Mesothelial cell of epicardium (in vitro differentiated cells): ENCODE measurements around the gene METTL1. TPM values are rescaled to one million over a fixed set of nuclear protein-coding genes. Genes with fewer than 3 reads are reported as not detected.

Experiments used
- DNase-seq, 2 experiments: peaks; one replicate each; pipeline ENCODE4 v3.0.0; 2021; ENCODE audit warnings: low spot score in 2 of 2; ENCODE audit not compliant: unreplicated experiment in 2 of 2
- H3K27ac Mint-ChIP-seq: 2 replicates; pipeline ENCODE4 v1.8.0; 2021; ENCODE audit warnings: mixed read lengths
- H3K27me3 Mint-ChIP-seq: 2 replicates; pipeline ENCODE4 v1.8.0; 2021; ENCODE audit warnings: low read depth, mixed read lengths
- H3K36me3 Mint-ChIP-seq: 2 replicates; pipeline ENCODE4 v1.8.0; 2021; ENCODE audit warnings: mixed read lengths
- H3K4me1 Mint-ChIP-seq: 2 replicates; pipeline ENCODE4 v1.8.0; 2021; ENCODE audit warnings: mixed read lengths
- H3K4me3 Mint-ChIP-seq: 2 replicates; pipeline ENCODE4 v1.8.0; 2021; ENCODE audit warnings: mild to moderate bottlenecking, moderate library complexity, mixed read lengths
- H3K9me3 Mint-ChIP-seq: 2 replicates; pipeline ENCODE4 v1.8.0; 2021; ENCODE audit warnings: mixed read lengths
- CTCF ChIP-seq: fragments of 200-600 bp; sonication (generic); IDR thresholded peaks from one replicate; pipeline ENCODE4 v1.5.0; 2021; ENCODE audit warnings: antibody characterized with exemption; ENCODE audit not compliant: unreplicated experiment
- total RNA-seq: library from RNA; stranded (reverse); gene quantifications from 3 replicates; pipeline ENCODE4 v1.2.1, GENCODE V29; 2021

METTL1 gene
- total RNA-seq, 1 donor from 2014 or later: 32.3 TPM

GRCh38 chr12:57752668-57753000 lies 19.3 kb downstream of the METTL1 start:
- Mint-ChIP-seq H3K36me3 (peaks cover 24% of the 10 kb centered on the region), H3K4me3 (peak overlapping the region; percentile 90), H3K27ac (peak overlapping the region; percentile 78), H3K9me3 (no peaks in the 10 kb centered on the region), H3K4me1 (peaks cover 45% of the 10 kb centered on the region), H3K27me3 (peaks cover 37% of the 10 kb centered on the region)
- no peak for DNase-seq
- TF ChIP-seq CTCF: no peak

GRCh38 chr12:57751788-57752667 lies 19.9 kb downstream of the METTL1 start, which contains the start of gene CDK4:
TSS of gene CDK4 (minus strand) at chr12:57752310. CDS start at chr12:57751717, 593 bp downstream.
- H3K27me3 Mint-ChIP-seq: peaks cover 34% of the 10 kb centered on the region
- H3K4me1 Mint-ChIP-seq: peaks cover 45% of the 10 kb centered on the region

GRCh38 chr12:57751432-57751787 lies 20.5 kb downstream of the METTL1 start:
- Mint-ChIP-seq H3K4me1 (peaks cover 40% of the 10 kb centered on the region), H3K27ac (peak overlapping the region; percentile 97), H3K27me3 (peaks cover 28% of the 10 kb centered on the region), H3K4me3 (peak overlapping the region; percentile 90), H3K36me3 (peaks cover 34% of the 10 kb centered on the region), H3K9me3 (no peaks in the 10 kb centered on the region)
- DNase-seq: no peak
- no peak for TF ChIP-seq CTCF

More at GRCh38 chr12:57751788-57752667, 19.9 kb downstream of the METTL1 start, which contains the start of gene CDK4:
- TF ChIP-seq CTCF: no peak
- Mint-ChIP-seq H3K27ac (peak within 1 kb of the TSS; percentile 97), H3K9me3 (no peaks in the 10 kb centered on the region), H3K36me3 (peaks cover 29% of the 10 kb centered on the region), H3K4me3 (peak within 1 kb of the TSS; percentile 90)
- peak; percentile 98 for DNase-seq

- H3K27ac Mint-ChIP-seq: peak overlapping the region; percentile 97
- H3K9me3 Mint-ChIP-seq: no peaks in the 10 kb centered on the region
- no peak for DNase-seq
- peaks cover 42% of the 10 kb centered on the region for H3K4me1 Mint-ChIP-seq
- peak overlapping the region; percentile 90 for H3K4me3 Mint-ChIP-seq
- peaks cover 38% of the 10 kb centered on the region for H3K36me3 Mint-ChIP-seq
- TF ChIP-seq CTCF: no peak
- peaks cover 22% of the 10 kb centered on the region for H3K27me3 Mint-ChIP-seq
Observed at GRCh38 chr12:57750561-57751431, 21.1 kb downstream of the METTL1 start.

GRCh38 chr12:57749061-57749460 lies 22.8 kb downstream of the METTL1 start:
- H3K36me3 Mint-ChIP-seq: peaks cover 38% of the 10 kb centered on the region
- no peak overlapping the region for H3K27ac Mint-ChIP-seq
- no peaks in the 10 kb centered on the region for H3K9me3 Mint-ChIP-seq
- no peak for TF ChIP-seq CTCF
- no peak for DNase-seq
- peaks cover 43% of the 10 kb centered on the region for H3K4me1 Mint-ChIP-seq
- H3K4me3 Mint-ChIP-seq: no peak overlapping the region
- H3K27me3 Mint-ChIP-seq: peaks cover 18% of the 10 kb centered on the region
